ENCODE measurements around the gene BRIP1.
"Not testable (repeated sequence)": the region's sequence is repeated elsewhere in the genome, so short reads cannot be mapped to it uniquely, and the experiment has no call there.

Gene BRIP1

DNA sequence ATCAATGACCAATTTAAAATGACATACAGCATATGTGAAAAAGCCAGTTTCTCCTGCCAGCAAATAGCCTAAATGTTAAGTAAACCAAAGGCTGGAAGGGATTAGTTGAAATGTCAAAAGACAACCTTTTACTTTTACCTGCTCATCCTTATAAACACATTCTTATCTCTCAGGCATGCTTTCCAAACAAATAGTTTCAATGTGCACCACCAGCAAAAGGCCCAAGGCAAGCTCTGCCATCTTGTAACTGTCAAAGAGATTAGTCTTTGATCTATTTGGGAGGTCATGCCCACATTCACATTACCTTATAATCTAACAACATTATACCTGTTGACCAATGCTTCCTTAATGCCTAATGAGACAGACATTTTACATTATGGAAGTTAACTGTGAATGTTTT lies 140.1 kb downstream of the BRIP1 start:
- no peak for DNase-seq

DNA sequence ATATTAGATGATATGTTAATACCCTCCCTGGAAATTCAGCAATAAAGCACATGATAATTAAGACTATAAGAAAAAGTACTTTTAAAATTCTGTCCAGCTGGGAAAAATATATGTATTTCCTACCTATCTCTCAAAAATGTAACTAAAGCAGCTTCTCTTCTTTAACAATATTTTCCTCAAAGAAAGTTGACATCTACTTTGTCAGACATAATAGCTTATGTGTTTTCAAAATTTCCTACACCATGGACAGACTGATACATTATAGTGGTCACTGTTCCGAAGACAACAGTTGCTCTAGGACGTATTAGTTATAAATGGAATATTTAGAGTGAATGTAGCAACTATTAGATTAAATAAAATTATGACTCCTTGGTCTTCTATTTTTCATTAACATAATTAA lies 140.9 kb downstream of the BRIP1 start:
- DNase-seq = no peak

- no peak for DNase-seq
Measured at GRCh38 chr17:61720016-61720795, 143.1 kb downstream of the BRIP1 start.

GRCh38 chr17:61719220-61719619 lies 144.1 kb downstream of the BRIP1 start:
- not testable (repeated sequence) for DNase-seq

DNA sequence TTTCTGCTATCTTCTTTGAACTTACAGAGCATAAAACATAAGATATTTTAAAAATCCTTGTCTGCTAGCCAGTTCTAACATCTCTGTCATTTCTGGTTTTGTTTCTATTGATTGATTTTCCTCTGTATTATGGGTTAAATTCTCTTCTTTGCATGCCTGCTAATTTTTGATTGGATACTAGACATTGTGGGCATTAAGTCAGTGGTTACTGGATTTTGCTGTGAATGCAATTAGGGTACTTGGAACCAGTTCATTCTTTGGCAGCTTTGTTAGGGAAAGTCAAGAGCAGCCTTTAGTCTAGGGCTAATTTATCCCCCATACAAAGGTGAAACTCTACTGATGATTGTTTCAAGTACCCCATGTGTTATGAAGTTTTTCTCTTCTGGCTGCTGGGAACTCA lies 145.3 kb downstream of the BRIP1 start:
- DNase-seq = no peak

GRCh38 chr17:61717352-61717751 lies 146.0 kb downstream of the BRIP1 start:
- DNase-seq = no peak

DNA sequence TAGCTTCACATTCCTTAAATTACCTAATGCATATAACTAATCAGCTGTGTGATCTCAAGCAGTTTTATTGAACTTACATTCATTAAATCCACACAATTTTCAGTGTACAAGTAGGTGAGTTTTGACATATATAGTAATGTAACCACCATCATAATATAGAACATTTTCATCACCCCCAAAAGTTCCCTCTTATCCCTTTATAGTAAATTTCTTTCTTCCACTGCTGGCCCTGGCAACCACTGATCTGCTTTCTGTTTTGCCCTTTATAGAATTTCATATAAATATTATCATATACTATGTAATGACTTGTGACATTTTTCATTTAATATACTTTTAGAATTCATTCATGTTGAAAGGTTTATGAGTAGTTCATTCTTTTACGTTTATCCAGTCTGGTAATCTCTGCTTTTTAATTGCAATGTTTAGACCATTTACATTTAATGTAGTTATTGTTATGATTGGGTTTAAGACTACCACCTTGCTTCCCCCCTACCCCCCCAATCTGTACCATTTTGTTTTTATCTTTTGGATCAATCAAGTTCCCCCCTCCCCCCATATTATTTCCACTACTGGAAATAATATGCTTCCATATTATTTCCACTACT lies 147.0 kb downstream of the BRIP1 start:
- DNase-seq = no peak

DNA sequence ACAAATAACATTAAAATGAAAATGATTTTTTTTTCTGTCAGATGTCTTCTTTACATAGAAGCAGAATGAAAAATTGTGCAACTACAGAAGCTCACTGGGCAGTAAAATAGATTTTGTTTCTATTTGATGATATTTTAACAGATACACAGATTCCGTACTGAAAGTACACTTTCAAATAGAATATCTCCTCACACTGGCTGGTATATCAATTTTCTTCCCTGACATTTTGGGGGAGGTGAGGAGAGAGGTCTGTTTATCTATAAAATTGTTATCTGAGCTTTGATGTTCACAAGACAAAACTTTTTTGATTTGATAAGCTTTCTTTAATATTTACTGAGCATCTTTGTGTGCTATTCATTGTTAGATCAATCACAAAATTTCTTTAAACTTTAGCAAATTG lies 148.0 kb downstream of the BRIP1 start:
- no peak for DNase-seq

- DNase-seq = no peak
Measured at GRCh38 chr17:61714300-61714699, 149.0 kb downstream of the BRIP1 start.

DNA sequence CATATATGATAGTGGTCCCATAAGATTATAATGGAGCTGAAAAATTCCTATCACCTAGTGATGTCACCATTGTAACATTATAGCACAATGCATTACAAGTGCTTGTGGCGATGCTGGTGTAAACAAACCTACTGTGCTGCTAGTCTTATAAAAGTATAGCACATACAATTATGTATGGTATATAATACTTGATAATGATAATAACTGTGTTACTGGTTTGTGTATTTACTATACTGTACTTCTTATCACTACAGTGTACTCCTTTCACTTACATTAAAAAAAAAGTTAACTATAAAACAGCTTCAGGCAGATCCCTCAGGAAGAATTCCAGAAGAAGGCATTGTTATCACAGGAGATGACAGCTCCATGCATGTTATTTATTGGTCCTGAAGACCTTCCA lies 150.3 kb downstream of the BRIP1 start:
- DNase-seq = no peak

- no peak for DNase-seq
Measured at GRCh38 chr17:61710546-61710945, 152.8 kb downstream of the BRIP1 start.

GRCh38 chr17:61709567-61709966 lies 153.8 kb downstream of the BRIP1 start:
- no peak for DNase-seq

- DNase-seq = no peak
Measured at GRCh38 chr17:61704935-61705449, 158.3 kb downstream of the BRIP1 start.

DNA sequence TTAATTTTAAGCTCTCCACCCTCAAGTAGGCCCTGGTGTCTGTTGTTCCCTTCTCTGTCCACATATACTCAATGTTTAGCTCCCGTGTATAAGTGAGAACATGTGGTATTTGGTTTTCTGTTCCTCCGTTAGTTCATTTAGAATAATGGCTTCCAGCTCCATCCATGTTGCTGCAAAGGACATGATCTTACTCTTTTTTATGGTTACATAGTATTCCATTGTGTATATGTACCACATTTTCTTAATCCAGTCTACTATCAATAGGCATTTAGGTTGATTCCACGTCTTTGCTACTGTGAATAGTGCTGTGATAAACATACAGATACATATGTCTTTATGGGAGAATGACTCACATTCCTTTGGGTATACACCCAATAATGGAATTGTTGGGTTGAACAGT lies 160.9 kb downstream of the BRIP1 start:
- no peak for DNase-seq

DNA sequence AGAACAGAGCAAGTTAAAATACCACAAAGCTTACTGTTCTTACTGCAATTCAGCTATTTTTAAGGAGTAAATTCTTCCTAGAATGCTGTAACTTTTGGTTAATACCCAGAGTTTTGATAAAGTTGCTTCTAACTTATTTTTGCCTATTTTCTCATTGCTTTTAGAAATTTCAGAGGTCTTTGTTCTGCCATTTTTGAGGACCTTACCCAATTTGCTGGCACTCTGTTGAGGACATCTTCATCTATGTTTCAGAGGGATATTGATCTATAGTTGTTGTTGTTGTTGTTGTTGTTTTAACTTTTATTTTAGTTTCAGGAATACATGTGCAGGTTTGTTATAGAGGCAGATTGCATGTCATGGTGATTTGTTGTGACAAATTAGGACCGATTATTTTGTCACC lies 161.3 kb downstream of the BRIP1 start:
- no peak for DNase-seq

- DNase-seq = no peak
Measured at GRCh38 chr17:61701334-61701733, 162.0 kb downstream of the BRIP1 start.

DNA sequence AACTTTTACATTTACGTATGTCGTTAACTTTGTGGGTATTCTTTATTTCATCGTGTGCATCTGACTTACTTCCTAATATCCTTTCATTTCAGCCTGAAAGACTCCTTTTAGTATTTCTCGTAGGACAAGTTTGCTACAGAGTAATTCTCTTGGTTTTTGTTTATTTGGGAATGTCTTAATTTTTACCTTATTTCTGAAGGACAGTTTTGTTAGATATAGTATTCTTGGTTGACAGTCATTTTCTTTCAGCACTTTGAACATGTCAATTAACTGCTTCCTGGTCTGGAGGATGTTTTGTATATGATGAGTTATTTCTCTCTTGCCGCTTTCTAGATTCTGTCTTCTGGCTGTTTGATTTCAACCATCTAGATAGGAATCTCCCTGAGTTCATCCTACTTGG lies 163.1 kb downstream of the BRIP1 start:
- no peak for DNase-seq

- DNase-seq = no peak
Measured at GRCh38 chr17:61699694-61700093, 163.6 kb downstream of the BRIP1 start.

GRCh38 chr17:61699032-61699431 lies 164.3 kb downstream of the BRIP1 start:
- no peak for DNase-seq

DNA sequence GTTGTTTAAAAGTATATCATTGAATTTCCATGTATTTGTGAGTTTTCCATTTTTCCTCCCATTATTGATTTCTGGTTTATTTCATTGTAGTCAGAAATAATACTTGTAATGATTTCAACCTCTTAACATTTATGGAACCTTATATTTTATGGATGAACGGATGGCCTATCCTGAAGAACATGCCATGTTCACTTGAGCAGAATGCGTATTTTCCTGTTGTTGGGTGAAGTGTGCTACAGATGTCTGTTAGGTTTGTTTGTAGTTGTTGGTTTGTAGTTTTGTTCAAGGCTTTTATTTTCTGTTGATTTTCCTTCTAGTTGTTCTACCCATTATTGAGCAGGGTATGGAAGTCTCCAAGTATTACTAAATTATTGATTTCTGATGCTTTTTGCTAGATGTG lies 165.1 kb downstream of the BRIP1 start:
- DNase-seq = no peak

DNA sequence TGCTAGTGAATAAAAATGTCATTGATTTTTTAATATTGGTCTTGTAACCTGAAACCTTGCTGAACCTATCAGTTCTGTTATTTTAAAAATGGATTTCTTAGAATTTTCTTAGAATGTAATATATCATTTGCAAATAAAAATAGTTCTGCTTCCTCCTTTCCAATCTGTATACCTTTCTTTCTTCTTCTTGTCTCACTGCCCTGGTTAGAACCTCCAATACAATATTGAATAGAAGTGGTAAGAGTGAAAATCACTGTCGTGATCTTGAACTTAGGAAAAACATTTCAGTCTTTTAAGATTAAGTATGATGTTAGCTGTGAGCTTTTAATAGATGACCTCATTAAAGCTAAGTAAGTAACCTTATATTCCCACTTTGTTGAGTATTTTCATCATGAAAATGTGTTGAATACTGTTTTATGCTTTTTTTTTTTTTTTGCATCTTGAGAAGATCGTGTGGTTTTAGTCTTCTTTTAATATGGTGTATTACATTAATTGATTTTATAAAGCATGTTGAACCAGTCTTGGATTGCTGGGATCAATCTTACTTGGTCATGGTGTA lies 167.5 kb downstream of the BRIP1 start:
- DNase-seq = no peak

GRCh38 chr17:61694095-61694494 lies 169.2 kb downstream of the BRIP1 start:
- DNase-seq = no peak

- DNase-seq = no peak
Measured at GRCh38 chr17:61689610-61690180, 173.6 kb downstream of the BRIP1 start.

GRCh38 chr17:61687769-61688168 lies 175.6 kb downstream of the BRIP1 start:
- DNase-seq = no peak

All from NCI-H187 (cell line).